Umbilical cord (tissue), 2 donors: ENCODE data around the gene USHBP1. TPM values are rescaled to one million over a fixed set of nuclear protein-coding genes. Genes with fewer than 3 reads are reported as not detected.

Source experiments
- DNase-seq: peaks from one replicate; pipeline ENCODE4 v3.0.0-alpha.2; 2015; ENCODE audit warnings: low spot score
- total RNA-seq: library from RNA; depleted of rRNA; stranded (reverse); fragments of >200 nt; gene quantifications from one replicate; pipeline ENCODE4 v1.2.3, GENCODE V29; 2014; ENCODE audit warnings: low replicate concordance; ENCODE audit not compliant: insufficient read depth

USHBP1 gene
- total RNA-seq, 1 donor from 2014 or later = 1.2 TPM

DNA sequence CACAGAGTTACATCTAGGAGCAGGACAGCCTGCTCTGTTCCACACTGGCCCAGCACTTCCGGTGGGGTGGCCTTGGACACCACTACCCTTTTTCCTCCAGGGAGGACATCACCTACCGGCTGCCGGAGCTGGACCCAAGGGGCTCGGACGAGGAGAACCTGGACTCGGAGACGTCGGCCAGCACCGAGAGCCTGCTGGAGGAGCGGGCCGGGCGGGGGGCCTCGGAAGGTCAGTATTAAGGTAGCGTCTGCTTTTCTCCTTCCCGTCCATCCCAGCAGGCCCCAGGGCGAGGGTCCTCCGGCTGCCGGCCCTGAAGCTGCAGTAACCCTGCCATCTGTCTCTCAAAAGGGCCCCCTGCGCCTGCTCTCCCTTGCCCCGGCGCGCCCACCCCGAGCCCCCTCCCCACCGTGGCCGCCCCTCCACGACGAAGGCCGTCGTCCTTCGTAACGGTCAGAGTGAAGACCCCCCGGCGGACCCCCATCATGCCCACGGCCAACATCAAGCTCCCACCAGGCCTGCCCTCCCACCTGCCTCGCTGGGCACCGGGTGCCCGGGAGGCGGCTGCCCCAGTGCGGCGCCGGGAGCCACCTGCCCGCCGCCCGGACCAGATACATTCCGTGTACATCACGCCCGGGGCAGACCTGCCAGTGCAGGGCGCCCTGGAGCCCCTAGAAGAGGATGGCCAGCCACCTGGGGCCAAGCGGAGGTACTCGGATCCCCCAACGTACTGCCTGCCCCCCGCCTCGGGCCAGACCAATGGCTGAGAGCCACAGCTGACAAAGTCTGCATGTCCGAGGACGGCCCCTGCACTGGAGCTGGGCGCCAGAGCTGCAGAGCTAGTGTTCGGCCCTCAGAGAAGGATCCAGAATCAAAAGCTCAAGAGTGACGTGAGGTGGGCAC is 52.7 kb downstream of the USHBP1 start:
- no peak for DNase-seq

DNA sequence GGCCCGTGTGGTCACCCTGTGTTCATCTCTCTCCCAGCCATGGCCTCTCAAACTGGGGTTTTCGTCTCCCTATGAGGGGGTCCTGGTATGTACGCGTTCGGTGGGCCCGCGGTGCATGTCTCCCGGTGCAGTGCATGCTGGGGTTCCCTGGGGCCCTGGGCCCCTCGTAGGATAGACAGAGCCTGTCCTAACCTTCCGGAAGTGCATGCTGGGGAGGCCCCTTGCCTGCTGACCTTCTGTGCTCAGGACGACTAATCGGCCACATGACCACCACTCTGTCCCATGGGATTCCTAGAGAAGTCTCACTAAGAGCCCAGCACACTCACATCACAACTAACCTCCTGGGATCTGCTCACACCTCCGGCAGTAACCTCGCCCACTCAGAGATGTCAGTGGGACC is 54.2 kb downstream of the USHBP1 start:
- no peak for DNase-seq

DNA sequence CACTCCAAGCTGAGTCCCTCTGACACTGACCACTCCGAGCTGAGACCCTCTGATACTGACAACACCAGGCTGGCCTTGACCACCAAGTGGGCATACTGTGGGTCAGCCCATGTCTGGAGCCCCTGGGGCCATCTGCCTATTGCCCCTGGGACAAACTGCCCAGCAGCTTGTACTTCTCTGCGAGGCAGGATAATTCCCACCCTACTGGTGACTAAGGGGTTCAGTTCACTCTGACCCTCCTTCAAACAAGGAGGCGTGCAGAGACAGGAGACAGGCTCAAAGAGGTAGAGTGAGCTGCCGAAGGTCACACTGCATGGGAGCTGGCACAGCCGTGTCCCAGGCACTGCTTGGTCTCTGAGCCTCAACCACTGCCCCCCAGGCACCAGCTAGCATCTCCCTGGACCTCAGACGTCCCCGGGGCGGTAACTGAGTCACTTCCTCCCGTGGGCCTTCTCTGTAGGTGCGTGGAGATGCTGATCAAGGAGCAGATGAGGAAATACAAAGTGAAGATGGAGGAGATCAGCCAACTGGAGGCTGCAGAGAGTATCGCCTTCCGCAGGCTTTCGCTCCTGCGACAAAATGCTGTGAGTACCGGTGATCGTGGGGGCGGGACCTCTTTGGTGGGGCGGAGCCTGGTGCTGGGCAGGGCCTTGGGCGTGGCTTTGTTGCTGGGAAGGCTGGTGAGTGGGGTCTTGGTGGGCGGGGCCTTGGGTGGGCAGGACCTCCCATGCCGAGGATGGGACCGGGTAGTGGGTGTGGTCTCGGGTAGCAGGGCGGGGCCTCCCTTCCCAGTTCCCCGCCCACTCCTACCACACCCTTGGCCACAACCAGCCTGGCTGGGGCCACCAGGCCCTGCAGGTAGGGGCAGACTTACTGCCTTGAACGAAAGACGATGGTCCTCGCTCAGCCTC is 55.2 kb downstream of the USHBP1 start:
- DNase-seq = no peak

DNA sequence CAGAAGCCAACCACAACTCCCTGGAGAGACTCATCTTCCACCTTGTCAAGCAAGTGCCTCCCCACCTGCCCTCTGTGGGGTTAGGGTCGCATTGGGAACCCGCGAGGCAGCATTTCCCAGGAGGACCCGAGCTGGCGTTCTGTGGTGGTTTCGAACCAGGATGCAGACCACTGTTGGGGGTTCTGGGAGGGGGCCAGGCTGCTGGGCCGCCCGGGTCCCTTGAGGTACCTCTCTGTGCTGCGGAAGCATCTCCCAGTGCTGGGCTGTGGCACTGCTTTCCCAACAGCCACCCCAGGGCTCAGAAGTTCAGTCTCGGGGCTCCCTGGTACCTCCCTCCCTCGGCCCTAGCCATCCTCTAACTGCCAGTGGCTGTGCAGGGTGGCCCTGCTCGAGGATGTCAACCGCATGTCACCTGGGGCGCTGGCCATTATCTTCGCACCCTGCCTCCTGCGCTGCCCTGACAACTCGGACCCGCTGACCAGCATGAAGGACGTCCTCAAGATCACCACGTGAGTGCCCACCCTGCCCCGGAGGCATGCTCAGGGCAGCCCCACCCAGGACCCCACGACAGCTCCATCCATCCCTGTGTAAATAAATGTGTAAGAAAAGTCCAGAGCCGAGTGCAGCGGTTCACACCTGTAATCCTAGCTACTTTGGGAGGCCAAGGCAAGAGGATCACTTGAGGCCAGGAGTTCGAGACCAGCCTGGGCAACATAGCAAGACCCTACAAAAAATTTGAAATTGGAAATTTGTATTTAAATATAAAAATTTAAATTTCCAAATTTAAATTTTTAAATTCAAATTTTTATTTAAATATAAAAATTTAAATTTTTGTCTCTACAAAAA is 57.6 kb downstream of the USHBP1 start:
- DNase-seq = no peak

DNA sequence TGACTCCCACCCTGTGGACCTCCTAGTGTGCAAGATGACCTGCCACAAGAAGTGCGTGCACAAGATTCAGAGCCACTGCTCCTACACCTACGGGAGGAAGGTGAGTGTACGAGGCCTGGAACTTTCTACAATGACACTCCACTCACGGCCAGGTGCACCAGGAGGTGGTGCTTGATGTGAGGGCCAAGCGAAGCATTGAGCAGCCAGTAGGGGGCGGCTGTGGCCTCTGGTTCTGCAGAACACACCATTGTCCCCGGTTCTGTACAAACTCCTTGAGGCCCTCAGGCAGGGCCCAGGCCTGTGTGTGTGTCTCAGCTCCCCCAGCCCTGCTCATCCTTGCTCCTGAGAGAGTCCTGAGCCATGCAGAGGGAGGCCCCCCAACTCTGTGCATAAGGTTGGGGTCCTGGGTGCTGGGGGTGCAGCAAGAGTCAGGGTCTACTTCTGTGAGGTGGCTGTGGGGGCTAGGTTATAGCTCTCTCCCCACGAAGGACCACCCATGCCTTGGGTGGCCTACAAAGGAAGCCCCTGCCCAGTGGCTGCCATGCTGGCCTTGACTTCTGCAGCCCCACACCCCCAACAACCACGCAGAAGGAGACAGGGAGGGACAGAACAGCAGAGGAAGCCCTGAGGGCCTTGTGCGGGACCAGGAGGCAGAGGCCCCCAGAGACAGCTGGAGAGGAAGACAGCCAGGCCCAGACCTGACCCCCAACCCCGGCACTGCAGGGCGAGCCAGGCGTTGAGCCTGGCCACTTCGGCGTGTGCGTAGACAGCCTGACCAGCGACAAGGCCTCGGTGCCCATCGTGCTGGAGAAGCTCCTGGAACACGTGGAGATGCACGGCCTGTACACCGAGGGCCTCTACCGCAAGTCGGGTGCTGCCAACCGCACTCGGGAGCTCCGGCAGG is 59.1 kb downstream of the USHBP1 start:
- peak; percentile 25 for DNase-seq

DNA sequence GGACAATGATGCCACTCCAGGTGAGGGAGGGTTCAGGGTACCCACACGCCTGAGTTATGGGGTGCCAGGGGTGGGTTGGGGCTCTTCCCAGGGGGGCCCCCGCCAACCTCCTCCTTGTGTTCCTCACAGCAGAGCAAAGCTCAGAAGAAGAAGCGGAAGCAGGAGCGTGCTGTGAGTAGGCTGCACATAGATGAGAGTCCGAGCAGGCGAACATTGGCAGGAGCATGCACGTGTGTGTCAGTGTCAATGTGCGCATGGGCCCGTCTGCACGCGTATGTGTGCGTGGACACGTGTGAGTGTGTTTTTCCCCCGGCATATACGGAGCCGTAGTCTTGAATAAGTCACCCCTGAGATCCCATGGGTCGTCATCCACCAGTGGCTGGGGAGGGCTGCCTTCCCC is 61.8 kb downstream of the USHBP1 start:
- no peak for DNase-seq

DNA sequence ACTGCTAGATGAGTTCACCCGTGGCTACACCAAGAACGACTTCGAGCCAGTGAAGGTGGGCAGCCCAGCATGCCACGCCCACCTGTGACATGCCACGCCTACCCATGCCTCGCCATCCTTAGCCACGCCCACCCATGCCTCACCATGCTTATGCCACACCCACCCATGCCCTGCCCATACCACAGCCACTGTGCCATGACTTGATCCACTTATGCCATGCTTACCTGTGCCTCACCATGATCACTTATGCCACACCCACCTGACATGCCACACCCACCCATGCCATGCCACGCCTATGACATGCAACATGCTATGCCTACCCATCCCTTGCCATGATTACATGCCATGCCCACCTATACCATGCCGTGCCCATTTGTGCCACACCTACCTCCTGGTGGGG is 62.3 kb downstream of the USHBP1 start:
- no peak for DNase-seq

DNA sequence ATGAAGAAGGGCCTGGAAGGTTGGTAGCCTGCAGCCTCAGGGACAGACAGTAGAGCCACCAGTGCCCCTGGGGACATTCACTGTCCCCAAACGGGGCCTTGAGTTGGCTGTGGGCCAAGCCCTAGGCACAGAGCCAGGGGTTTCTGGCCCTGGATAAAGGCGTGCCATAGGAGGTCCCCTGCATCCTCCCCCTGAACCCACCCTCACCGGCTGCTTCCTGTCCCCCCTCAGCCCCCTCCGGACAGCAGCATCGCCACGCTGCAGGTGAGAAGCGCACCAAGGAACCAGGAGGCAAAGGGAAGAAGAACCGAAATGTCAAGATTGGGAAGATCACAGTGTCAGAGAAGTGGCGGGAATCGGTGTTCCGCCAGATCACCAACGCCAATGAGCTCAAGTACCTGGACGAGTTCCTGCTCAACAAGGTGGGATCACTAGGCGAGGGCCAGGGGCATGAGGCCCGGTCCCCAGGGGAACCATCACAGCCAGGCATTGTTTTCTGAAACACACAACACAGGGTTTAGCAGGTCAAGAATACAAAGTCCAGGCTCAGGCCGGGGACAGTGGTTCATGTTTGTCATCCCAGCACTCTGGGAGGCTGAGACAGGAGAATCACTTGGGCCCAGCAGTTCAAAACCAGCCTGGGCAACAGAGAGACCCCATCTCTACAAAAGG is 64.0 kb downstream of the USHBP1 start:
- DNase-seq = no peak

Other genes with a start within 250 kb of the USHBP1 start
- gene CPAMD8, start 237.9 kb downstream of the USHBP1 start, total RNA-seq = 11.3 TPM
- 7.5 TPM for gene HAUS8, start 189.3 kb downstream of the USHBP1 start, total RNA-seq
- 80.7 TPM for gene MYO9B, start 189.0 kb downstream of the USHBP1 start, total RNA-seq
- gene USE1, start 49.4 kb downstream of the USHBP1 start, total RNA-seq = 11.1 TPM
- gene OCEL1, start 38.5 kb downstream of the USHBP1 start, total RNA-seq = 3.4 TPM
- 20.0 TPM for gene NR2F6, start 18.8 kb downstream of the USHBP1 start, total RNA-seq
- 45.3 TPM for gene BABAM1, start 2.7 kb upstream of the USHBP1 start, total RNA-seq
- not detected for gene ANKLE1, start 17.2 kb upstream of the USHBP1 start, total RNA-seq
- gene ABHD8, start 38.7 kb upstream of the USHBP1 start, total RNA-seq = 8.7 TPM
- 18.5 TPM for gene MRPL34, start 41.1 kb upstream of the USHBP1 start, total RNA-seq
- 6.5 TPM for gene DDA1, start 44.8 kb upstream of the USHBP1 start, total RNA-seq
- 3.9 TPM for gene ANO8, start 70.1 kb upstream of the USHBP1 start, total RNA-seq
- 13.7 TPM for gene GTPBP3, start 72.8 kb upstream of the USHBP1 start, total RNA-seq
- 6.5 TPM for gene PLVAP, start 112.6 kb upstream of the USHBP1 start, total RNA-seq
- gene CCDC194, start 129.5 kb upstream of the USHBP1 start, total RNA-seq = not detected
- 35.2 TPM for gene BST2, start 140.9 kb upstream of the USHBP1 start, total RNA-seq
- 46.2 TPM for gene MVB12A, start 155.3 kb upstream of the USHBP1 start, total RNA-seq
- not detected for gene TMEM221, start 183.9 kb upstream of the USHBP1 start, total RNA-seq
- not detected for gene NXNL1, start 196.2 kb upstream of the USHBP1 start, total RNA-seq
- 15.4 TPM for gene SLC27A1, start 205.8 kb upstream of the USHBP1 start, total RNA-seq
- 29.6 TPM for gene PGLS, start 246.9 kb upstream of the USHBP1 start, total RNA-seq